SJSA1 (cell line): ENCODE results near the gene KLHL40. TPM values are rescaled to one million over a fixed set of nuclear protein-coding genes. Genes with fewer than 3 reads are reported as not detected.

Experiments
- DNase-seq, 2 experiments: peaks; one replicate each; pipeline ENCODE4 v3.0.0-alpha.2; 2015 to 2020; ENCODE audit warnings: low spot score in 2 of 2, low read depth in 1 of 2
- H3K27ac ChIP-seq: fragments of 250-450 bp; sonication (Bioruptor Pico); 2 replicates; pipeline ENCODE4 v1.5.1; 2020; ENCODE audit warnings: mild to moderate bottlenecking, moderate library complexity
- H3K27me3 ChIP-seq: fragments of 250-450 bp; sonication (Bioruptor Pico); replicated peaks from 2 replicates; pipeline ENCODE4 v1.5.1; 2020; ENCODE audit warnings: mild to moderate bottlenecking, moderate library complexity
- H3K36me3 ChIP-seq: fragments of 250-450 bp; sonication (Bioruptor Pico); 2 replicates; pipeline ENCODE4 v1.5.1; 2020; ENCODE audit warnings: mild to moderate bottlenecking
- H3K4me1 ChIP-seq: fragments of 250-450 bp; sonication (Bioruptor Pico); replicated peaks from 2 replicates; pipeline ENCODE4 v1.6.1; 2021; ENCODE audit warnings: mild to moderate bottlenecking
- H3K4me3 ChIP-seq: fragments of 250-450 bp; sonication (Bioruptor Pico); 2 replicates; pipeline ENCODE4 v1.5.1; 2020; ENCODE audit warnings: mild to moderate bottlenecking
- H3K9me3 ChIP-seq: fragments of 250-450 bp; sonication (Bioruptor Pico); replicated peaks from 2 replicates; pipeline ENCODE4 v1.5.1; 2020; ENCODE audit warnings: mild to moderate bottlenecking
- total RNA-seq: library from RNA; depleted of rRNA; stranded (reverse); fragments of >200 nt; shearing (Covaris generic); gene quantifications from 2 replicates; pipeline ENCODE4 v1.2.3, GENCODE V29; 2014

KLHL40 gene
- total RNA-seq, 1 experiment from 2014 or later, result not detected

DNA sequence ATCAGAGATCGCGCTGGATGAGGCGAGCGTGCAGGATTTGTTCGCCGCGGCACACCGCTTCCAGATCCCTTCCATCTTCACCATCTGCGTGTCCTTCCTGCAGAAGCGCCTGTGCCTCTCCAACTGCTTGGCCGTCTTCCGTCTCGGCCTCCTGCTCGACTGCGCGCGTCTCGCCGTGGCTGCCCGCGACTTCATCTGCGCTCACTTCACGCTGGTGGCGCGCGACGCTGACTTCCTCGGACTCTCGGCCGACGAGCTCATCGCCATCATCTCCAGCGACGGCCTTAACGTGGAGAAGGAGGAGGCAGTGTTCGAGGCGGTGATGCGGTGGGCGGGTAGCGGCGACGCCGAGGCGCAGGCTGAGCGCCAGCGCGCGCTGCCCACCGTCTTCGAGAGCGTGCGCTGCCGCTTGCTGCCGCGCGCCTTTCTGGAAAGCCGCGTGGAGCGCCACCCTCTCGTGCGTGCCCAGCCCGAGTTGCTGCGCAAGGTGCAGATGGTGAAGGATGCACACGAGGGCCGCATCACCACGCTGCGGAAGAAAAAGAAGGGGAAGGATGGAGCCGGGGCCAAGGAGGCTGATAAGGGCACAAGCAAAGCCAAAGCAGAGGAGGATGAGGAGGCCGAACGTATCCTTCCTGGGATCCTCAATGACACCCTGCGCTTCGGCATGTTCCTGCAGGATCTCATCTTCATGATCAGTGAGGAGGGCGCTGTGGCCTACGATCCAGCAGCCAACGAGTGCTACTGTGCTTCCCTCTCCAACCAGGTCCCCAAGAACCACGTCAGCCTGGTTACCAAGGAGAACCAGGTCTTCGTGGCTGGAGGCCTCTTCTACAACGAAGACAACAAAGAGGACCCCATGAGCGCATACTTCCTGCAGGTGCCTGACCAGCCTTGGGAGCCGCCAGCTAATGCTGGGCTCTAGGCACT lies 819 bp downstream of the KLHL40 start:
- H3K4me1 ChIP-seq, result peaks cover 12% of the 10 kb centered on the region
- no peaks in the 10 kb centered on the region for H3K9me3 ChIP-seq
- H3K27ac ChIP-seq, result no peak overlapping the region
- H3K4me3 ChIP-seq, result no peak overlapping the region
- H3K27me3 ChIP-seq, result no peaks in the 10 kb centered on the region
- DNase-seq, result no peak
- H3K36me3 ChIP-seq, result no peaks in the 10 kb centered on the region

GRCh38 chr3:42686832-42687650 lies 1.7 kb downstream of the KLHL40 start:
- H3K27ac ChIP-seq, result no peak overlapping the region
- DNase-seq, result no peak
- H3K4me1 ChIP-seq, result peaks cover 12% of the 10 kb centered on the region
- no peak overlapping the region for H3K4me3 ChIP-seq
- H3K27me3 ChIP-seq, result no peaks in the 10 kb centered on the region
- H3K36me3 ChIP-seq, result no peaks in the 10 kb centered on the region
- no peaks in the 10 kb centered on the region for H3K9me3 ChIP-seq

- no peak overlapping the region for H3K27ac ChIP-seq
- DNase-seq, result no peak
- no peaks in the 10 kb centered on the region for H3K27me3 ChIP-seq
- H3K4me3 ChIP-seq, result no peak overlapping the region
- no peaks in the 10 kb centered on the region for H3K36me3 ChIP-seq
- no peaks in the 10 kb centered on the region for H3K9me3 ChIP-seq
- H3K4me1 ChIP-seq, result peaks cover 12% of the 10 kb centered on the region
Observed at GRCh38 chr3:42688016-42688415, 2.7 kb downstream of the KLHL40 start.

GRCh38 chr3:42688487-42689420 lies 3.4 kb downstream of the KLHL40 start:
- Histone ChIP-seq H3K27ac (no peak overlapping the region), H3K9me3 (no peaks in the 10 kb centered on the region), H3K4me3 (no peak overlapping the region), H3K36me3 (no peaks in the 10 kb centered on the region), H3K4me1 (peaks cover 6% of the 10 kb centered on the region), H3K27me3 (no peaks in the 10 kb centered on the region)
- DNase-seq, result no peak

DNA sequence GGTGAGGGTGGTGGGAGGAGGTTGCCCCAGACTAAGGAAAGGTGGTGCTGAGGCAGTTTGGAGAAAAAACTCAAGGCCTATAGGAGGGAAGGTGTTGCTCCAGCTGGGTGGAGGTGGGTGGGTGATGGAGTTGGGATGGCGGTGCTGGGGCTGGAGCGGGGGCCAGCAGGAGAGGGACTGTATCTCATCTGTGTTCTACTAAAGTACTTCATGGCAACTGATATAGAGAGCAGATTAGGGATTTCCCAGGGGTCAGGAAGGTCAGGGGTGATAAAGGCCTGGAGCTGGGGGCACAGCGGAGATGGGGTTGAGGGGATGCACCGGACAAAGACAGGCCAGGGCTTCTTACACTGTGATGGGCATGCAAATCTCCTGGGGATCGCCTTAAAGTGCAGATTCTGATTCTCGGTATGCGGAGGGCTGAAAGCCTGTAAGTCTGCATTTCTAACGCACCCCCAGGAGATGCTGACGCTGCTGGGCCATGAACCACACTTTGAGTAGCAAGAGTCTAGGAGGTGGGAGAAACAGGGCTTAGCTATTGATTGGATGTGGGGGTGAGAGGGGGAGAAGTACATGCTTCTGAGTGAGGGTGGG lies 4.2 kb downstream of the KLHL40 start:
- no peak overlapping the region for H3K27ac ChIP-seq
- no peak for DNase-seq
- H3K27me3 ChIP-seq, result no peaks in the 10 kb centered on the region
- no peak overlapping the region for H3K4me3 ChIP-seq
- H3K4me1 ChIP-seq, result peaks cover 2% of the 10 kb centered on the region
- H3K9me3 ChIP-seq, result no peaks in the 10 kb centered on the region
- no peaks in the 10 kb centered on the region for H3K36me3 ChIP-seq

GRCh38 chr3:42690191-42690590 lies 4.9 kb downstream of the KLHL40 start:
- no peak for DNase-seq
- Histone ChIP-seq H3K4me1 (no peaks in the 10 kb centered on the region), H3K4me3 (no peak overlapping the region), H3K27ac (no peak overlapping the region), H3K27me3 (no peaks in the 10 kb centered on the region), H3K9me3 (no peaks in the 10 kb centered on the region), H3K36me3 (no peaks in the 10 kb centered on the region)

DNA sequence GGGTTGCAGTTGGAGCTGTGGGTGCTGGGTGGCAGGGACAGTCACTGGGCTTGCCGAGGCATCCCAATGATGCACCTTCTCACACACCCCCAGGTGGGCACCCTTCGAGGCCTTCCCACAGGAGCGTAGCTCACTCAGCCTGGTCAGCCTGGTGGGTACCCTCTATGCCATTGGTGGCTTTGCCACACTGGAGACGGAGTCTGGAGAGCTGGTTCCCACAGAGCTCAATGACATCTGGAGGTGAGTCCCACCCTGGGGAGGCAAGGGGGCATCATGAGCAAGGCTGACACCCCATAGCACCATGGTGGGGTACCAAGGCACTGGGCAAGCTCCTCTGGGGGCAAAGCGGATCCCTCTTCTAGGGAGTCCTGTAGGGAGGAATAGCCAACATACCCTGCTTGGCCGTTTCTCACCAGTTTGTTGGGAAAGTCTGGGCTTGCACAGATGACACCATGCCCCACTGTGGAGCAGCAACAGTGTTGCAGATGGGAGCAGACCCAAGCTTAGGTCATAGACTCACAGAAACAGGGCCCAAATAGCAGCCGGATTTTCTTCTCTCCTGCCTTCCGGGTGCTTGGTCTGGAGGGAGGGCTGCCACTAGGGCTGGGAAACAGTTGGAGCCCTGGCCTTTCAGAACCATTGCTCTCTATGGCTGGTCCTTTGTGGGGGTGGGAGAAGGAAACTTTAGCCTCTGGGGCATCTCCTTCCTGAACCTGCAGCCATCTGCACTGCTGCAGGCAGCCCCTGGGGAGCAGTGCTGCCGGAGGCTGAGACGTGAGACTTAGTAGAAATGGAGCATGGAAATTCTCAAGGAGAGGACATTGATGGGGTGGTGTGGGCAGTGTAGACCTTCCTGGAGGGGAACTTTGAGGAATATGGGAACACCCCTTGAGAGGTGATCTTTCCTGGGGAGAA lies 5.7 kb downstream of the KLHL40 start:
- Histone ChIP-seq H3K4me1 (no peaks in the 10 kb centered on the region), H3K27me3 (no peaks in the 10 kb centered on the region), H3K27ac (no peak overlapping the region), H3K4me3 (no peak overlapping the region), H3K36me3 (no peaks in the 10 kb centered on the region), H3K9me3 (no peaks in the 10 kb centered on the region)
- DNase-seq, result no peak

GRCh38 chr3:42691816-42692666 lies 6.7 kb downstream of the KLHL40 start:
- no peak overlapping the region for H3K27ac ChIP-seq
- H3K4me1 ChIP-seq, result no peaks in the 10 kb centered on the region
- DNase-seq, result no peak
- H3K4me3 ChIP-seq, result no peak overlapping the region
- H3K9me3 ChIP-seq, result no peaks in the 10 kb centered on the region
- no peaks in the 10 kb centered on the region for H3K27me3 ChIP-seq
- H3K36me3 ChIP-seq, result no peaks in the 10 kb centered on the region

DNA sequence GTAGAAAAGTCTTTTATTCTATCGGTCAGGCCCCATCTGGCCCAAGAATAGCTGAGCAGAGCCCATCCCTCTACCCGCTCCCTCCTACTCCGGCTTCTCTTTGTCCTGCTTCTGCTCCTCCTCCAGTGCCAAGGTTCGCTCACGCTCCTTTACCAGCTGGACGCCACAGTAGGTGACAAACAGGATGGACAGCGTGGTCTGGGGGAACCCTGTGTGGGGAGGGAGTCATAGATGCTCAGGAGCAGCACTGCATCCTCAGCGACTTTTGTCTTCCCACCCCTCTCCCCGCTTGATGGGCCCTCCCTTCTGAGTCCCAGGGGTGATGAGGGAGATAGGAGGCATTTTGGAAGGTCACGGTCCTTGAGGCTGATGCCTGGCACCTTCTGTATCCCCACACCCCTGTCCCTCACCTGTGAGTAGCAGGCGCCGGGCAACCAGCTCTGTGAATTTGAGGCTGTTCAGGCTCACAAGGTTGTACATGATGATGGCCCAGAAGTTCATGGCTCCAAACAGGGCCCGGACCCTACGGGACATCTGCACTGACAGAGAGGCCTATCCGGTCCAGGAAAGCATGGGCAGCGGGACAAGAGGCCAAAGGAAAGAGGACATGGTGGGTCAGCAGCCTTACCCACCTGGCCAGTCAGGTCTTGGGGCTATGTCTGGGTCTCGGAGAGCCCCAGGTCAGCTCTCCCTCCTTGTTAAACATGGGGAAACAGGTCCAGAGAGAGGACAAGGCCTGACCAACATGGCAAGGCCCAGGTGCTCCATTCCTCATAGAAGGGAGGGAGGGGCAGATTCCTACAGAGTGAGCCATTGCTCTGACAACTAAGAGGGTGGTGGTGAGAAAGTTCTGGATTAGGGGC lies 7.6 kb downstream of the KLHL40 start:
- DNase-seq, result no peak
- Histone ChIP-seq H3K27me3 (no peaks in the 10 kb centered on the region), H3K9me3 (no peaks in the 10 kb centered on the region), H3K36me3 (no peaks in the 10 kb centered on the region), H3K4me3 (no peak overlapping the region), H3K4me1 (no peaks in the 10 kb centered on the region), H3K27ac (no peak overlapping the region)

- Histone ChIP-seq H3K36me3 (no peaks in the 10 kb centered on the region), H3K4me3 (no peak overlapping the region), H3K9me3 (no peaks in the 10 kb centered on the region), H3K4me1 (no peaks in the 10 kb centered on the region), H3K27me3 (no peaks in the 10 kb centered on the region), H3K27ac (no peak overlapping the region)
- no peak for DNase-seq
Observed at GRCh38 chr3:42693530-42693930, 8.2 kb downstream of the KLHL40 start.

GRCh38 chr3:42694366-42694765 lies 9.0 kb downstream of the KLHL40 start:
- Histone ChIP-seq H3K27ac (no peak overlapping the region), H3K27me3 (no peaks in the 10 kb centered on the region), H3K9me3 (no peaks in the 10 kb centered on the region), H3K36me3 (no peaks in the 10 kb centered on the region), H3K4me1 (no peaks in the 10 kb centered on the region), H3K4me3 (no peak overlapping the region)
- DNase-seq, result no peak
